ENCODE measurements around the gene ARMCX5.

The ARMCX5 gene

GRCh38 chrX:102599084-102599950 lies at the start of gene ARMCX5:
ARMCX5 (plus strand) TSS chrX:102599515; CDS start chrX:102602142, 2,627 bp downstream.
- DNase-seq (ENCODE audit: low read depth): peak; percentile 33

GRCh38 chrX:102558607-102559006 lies 40.7 kb upstream of the ARMCX5 start:
- no peak for DNase-seq (ENCODE audit: low read depth)

GRCh38 chrX:102560423-102561068 lies 38.8 kb upstream of the ARMCX5 start:
- DNase-seq (ENCODE audit: low read depth): no peak

GRCh38 chrX:102580891-102581290 lies 18.4 kb upstream of the ARMCX5 start:
- DNase-seq (ENCODE audit: low read depth): no peak

GRCh38 chrX:102593367-102593766 lies 5.9 kb upstream of the ARMCX5 start:
- DNase-seq (ENCODE audit: low read depth): no peak

GRCh38 chrX:102599951-102600579 lies 750 bp downstream of the ARMCX5 start:
- no peak for DNase-seq (ENCODE audit: low read depth)

GRCh38 chrX:102604327-102604726 lies 5.0 kb downstream of the ARMCX5 start:
- no peak for DNase-seq (ENCODE audit: low read depth)

- DNase-seq (ENCODE audit: low read depth): no peak
Measured at GRCh38 chrX:102606115-102606514, 6.8 kb downstream of the ARMCX5 start.

GRCh38 chrX:102610905-102611304 lies 11.6 kb downstream of the ARMCX5 start:
- DNase-seq (ENCODE audit: low read depth): no peak

GRCh38 chrX:102624105-102624504 lies 24.8 kb downstream of the ARMCX5 start:
- DNase-seq (ENCODE audit: low read depth): no peak

GRCh38 chrX:102627640-102628039 lies 28.3 kb downstream of the ARMCX5 start:
- DNase-seq (ENCODE audit: low read depth): no peak

GRCh38 chrX:102637561-102637960 lies 38.2 kb downstream of the ARMCX5 start:
- DNase-seq (ENCODE audit: low read depth): no peak

GRCh38 chrX:102650903-102651241 lies 51.6 kb downstream of the ARMCX5 start:
- no peak for DNase-seq (ENCODE audit: low read depth)

- peak; percentile 34 for DNase-seq (ENCODE audit: low read depth)
Measured at GRCh38 chrX:102651242-102652011, 52.1 kb downstream of the ARMCX5 start, which contains the start of gene GPRASP1. GPRASP1 (plus strand) TSS chrX:102651483; CDS start chrX:102653914, 2,431 bp downstream.

GRCh38 chrX:102652031-102652688 lies 52.8 kb downstream of the ARMCX5 start:
- no peak for DNase-seq (ENCODE audit: low read depth)

Measured in stimulated activated CD8-positive, alpha-beta memory T cell treated with anti-CD3 and anti-CD28 coated beads, Interleukin-4, amount 100 ng/mL, for 24 hours (primary cell).